GM04504 (cell line): ENCODE measurements around the gene GANC.
"Not testable (repeated sequence)": the region's sequence is repeated elsewhere in the genome, so short reads cannot be mapped to it uniquely, and the experiment has no call there.

Source experiments
- DNase-seq: peaks from one replicate; pipeline ENCODE4 v3.0.0-alpha.2; 2012; ENCODE audit warnings: low read depth

GANC gene

DNA sequence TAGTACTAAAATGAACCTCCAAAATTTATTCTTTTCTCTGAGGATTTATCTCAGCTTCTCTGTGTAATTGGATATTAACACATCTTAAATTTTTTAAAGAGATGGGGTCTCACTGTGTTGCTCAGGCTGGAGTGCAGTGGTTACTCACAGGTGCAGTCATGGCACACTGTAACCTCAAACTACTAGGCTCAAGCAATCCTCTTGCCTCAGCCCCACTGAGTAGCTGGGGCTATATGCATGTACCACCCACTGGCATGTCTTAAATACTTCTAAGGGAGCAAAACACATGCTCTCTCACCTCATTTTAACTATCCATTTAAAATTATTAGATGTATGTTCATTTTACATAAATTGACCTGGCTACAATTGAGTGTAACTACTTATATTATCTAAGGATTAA, 11.6 kb downstream of the GANC start:
- no peak for DNase-seq

DNA sequence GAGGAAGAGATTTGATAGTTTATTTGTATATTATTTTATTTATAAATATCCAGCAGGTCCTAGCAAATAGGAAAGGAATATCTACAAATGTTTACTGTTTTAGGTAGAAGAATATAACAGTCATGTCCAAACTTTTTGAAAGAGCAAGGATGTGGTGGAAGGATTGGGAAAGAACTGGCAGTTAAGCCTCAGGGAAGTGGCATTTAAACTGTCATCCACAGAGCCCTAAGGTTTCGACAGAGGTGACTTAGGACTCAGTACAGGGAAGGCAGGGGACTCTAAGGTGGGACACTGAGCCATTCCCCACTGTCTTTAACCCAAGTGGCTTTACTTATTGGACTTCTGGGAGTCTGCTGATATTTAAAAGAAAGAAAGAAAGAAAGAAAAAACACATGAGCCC, 12.0 kb downstream of the GANC start:
- DNase-seq, result no peak

DNA sequence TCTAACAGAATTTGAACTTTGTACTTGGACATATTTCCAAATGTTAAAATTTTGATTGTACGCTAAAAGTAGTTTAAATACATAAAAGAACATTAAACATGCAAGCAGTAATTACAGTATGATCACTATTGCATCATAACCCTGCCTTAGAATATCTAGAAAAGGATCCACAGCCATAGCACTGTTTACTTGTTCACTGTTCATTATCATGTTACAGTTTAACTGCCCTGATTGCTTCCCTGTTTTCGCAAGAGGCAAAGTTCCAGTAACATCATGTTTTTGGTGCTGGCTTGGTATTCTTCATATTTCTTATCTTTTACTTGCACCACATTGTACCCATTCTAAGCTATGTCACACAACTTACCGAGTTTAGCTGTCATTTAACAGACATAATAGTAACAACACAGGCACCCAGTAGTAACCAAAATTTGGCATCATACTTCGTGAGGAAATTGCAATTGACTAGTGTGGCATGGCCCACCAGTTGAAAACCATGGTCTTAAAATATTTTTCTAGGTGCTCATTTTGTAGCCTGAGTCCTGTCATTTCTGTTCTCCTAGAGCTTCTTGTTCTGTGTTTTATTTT, 13.5 kb downstream of the GANC start:
- no peak for DNase-seq

DNA sequence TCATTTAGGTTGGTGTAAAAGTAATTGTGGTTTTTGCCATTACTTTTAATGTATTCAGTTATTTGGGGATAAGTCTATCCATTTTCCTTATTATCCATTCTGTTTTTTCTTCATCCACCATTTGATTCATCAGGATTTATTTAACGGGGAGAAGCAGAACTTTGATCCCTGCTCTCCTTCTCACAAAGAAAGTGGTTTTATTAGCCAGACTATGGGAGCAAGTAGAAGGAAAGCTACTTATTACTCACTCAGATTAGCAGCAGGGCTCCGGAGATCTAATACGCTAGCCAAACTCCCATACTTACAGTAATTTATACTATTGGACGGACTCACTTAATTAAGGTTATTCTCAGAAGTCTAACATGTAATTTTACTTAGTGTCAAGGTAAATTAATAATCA, 14.9 kb downstream of the GANC start:
- no peak for DNase-seq

DNA sequence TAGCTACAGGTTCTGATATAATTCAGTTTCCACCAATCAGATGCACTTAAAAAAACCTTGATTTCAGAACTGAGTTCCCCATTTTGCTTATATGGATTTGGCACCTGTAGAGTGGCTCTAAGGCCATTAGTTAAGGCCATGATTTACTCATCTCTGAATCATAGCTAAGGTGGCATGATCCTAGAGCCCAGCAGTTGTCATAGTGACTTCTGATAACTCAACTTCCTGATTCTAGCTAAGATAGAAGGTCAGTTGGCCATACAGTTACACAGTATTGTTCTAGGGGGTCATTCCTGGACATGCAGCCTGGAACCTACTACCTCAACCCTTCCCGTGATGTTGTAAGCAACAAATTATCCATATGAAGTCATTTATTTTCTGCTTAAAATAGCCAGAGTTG, 16.2 kb downstream of the GANC start:
- no peak for DNase-seq

DNA sequence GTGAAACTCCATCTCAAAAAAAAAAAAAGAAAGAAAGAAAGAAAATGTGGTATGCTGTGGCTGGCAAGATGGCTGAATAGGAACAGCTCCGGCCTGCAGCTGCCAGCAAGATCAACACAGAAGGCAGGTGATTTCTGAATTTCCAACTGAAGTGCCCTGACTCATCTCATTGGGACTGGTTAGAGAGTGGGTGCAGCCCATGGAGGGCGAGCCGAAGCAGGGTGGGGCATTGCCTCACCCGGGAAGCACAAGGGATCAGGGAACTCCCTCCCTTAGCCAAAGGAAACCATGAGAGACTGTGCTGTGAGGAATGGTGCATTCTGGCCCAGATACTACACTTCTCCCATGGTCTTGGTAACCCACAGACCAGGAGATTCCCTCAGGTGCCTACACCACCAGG, 28.0 kb downstream of the GANC start:
- not testable (repeated sequence) for DNase-seq

DNA sequence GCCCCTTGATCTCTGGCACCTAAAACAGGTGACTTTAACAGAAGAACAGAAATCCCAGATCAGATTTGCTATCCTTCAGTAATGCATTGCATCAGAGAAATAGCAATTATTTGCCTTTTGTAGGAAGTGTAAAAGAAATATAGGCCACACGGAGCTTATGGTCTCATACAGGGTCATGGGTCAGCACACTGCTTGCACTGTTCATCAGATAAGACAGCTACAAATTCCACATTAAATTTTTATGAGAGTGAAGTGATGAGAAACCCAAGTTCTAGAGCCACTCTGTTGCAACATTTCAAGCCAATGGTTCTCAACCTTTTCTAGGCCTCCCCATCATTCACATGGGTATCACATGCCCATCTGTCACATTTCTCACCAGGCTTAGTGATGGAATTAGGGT, 33.7 kb downstream of the GANC start:
- DNase-seq, result no peak

DNA sequence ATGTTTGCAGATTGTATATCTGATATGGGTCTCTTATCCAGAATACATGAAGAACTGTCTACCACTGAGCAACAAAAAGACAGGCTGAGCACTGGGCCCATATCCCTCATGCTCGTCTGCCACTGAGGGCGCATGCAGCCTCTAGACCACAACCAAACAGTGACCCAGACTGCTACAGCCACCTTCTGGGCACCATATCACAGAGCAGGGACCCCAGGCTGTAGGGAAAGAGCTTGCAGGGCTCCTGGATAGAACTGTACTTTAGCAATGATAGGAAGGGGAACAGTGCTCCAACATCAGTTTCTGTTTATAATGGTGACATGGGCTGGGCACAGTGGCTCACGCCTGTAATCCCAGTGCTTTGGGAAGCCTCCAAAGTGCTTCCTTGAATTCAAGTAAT, 40.5 kb downstream of the GANC start:
- no peak for DNase-seq

DNA sequence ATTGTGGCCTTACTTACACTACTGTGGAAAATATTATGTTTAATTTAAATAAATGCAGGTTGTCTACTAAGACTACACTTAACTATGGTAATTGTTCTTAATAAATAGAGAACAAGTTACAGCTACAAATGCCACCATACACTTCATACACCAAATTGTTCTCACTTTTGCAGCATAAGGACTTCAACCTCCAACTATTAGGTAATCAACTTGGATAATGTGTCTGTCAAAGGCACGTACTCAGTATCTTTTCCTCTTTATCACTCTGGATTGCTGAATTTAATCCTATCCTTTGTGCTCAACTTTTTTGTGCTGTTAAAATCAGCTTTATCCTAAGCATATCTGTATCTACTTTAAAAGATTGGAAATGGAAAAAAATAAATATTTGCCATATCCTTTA, 41.8 kb downstream of the GANC start:
- no peak for DNase-seq

DNA sequence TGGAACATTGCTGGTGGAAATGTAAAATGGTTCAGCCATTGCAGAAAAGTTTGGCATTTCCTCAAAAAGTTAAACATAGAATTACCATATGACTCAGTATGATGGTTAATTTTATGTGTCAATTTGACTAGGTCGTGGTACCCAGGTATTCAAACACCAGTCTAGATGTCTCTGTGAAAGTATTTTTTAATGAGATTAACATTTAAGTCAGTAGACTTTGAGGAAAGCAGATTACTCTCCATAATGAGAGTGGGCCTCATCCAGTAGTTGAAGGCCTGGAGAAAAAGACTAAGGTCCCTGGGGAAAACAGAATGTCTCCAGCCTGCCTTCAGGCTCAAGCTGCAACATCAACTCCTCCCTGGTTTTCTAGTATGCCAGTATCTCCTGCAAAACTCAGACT, 42.5 kb downstream of the GANC start:
- no peak for DNase-seq

DNA sequence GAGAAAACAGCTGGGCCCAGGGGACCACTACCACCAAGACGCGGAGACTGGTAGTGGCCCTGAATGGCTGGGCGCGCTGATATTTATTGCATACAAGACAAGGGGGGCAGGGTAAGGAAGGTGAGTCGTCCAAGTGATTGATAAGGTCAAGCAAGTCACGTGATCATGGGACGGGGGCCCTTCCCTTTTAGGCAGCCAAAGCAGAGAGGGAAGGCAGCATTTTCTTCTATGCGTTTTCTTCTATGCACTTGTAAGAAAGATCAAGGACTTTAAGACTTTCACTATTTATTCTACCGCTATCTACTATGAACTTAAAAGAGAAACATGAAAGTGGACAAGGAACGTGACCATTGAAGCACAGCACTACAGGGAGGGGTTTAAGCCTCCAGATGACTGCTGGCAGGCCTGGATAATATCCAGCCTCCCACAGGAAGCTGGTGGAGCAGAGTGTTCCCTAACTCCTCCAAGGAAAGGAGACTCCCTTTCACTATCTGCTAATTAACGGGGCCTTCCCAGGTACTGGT, 43.3 kb downstream of the GANC start:
- not testable (repeated sequence) for DNase-seq

DNA sequence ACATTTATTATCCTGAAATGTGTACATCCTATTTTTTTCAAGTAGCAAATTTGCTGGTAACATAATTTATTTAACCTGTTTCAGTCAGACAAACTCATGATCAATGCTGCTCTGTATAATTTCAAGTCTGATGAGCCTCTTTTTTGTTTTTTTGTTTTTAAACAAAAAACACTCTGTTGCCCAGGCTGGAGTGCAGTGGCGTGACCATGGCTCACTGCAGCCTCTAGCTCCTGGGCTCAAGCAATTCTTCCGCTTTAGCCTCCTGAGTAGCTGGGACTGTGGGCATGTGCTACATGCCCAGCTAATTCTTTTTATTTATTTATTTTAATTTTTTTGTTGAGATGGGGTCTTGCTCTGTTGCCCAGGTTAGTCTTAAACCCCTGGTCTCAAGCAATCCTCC, 46.2 kb downstream of the GANC start:
- no peak for DNase-seq

DNA sequence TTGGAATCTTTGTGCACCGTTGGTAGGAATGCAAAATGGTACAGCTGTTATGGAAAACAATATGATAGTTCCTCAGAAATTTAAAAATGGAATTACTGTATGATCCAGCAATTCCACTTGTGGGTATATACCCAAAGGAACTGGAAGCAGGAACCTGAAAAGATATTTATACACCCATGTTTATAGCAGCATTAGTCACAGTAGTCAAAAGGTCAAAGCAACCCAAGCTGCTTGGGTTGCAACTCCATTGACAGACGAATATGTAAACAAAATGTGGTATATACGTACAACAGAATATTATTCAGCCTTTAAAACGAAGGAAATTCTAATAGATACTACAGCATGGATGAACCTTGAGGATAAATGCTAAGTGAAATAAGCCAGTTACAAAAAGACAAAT, 51.3 kb downstream of the GANC start:
- DNase-seq, result no peak

DNA sequence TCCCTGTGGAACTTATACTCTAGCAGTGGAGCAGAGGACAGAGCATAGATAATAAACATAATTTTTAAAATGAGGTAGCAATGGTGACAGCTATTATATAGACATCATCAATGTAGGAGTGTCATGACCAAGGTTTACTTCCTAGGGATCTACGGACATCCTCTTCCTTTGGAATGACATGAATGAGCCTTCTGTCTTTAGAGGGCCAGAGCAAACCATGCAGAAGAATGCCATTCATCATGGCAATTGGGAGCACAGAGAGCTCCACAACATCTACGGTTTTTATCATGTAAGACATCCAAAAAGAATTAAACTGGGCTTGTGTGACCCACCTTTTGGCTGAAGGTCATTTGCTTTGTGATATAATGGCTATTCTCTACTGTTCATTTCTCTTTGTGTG, 56.2 kb downstream of the GANC start:
- no peak for DNase-seq

DNA sequence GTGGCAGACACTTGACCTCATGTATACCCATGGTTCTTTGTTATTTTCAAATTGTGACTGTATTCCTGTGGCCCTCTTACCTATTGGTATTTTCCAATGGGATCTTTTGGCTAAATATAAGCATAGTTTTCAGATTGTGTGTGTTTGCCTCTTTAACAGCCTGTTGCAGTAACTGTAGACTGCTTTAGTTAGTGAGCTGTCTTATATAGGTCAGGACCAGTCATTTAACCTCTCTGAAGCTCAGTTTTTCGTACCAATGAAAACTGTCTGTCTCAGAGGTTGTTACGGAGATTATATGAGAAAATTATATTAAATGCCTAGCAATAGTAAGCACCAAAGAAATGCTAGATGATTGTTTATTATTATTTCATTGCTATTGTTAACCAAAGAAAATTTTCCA, 57.0 kb downstream of the GANC start:
- no peak for DNase-seq

DNA sequence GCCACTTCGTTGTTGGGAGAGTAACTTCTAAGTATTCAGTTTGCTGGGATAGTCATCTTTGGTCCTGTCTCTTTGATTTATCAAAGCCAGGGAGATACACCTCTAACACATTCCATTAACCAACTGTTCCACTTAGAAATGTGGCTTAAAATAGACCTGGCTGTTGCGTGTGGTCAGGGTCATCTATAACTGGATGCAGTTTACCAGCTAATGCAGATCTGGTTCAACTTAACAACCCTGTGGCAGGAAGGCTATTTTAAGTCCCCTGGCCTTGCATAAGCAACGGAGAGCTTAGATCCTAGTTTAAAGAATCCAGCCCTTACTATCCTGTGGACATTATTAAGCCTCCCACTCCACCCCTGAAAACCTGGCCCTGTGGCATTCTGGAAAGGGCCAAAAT, 58.2 kb downstream of the GANC start:
- DNase-seq, result no peak

DNA sequence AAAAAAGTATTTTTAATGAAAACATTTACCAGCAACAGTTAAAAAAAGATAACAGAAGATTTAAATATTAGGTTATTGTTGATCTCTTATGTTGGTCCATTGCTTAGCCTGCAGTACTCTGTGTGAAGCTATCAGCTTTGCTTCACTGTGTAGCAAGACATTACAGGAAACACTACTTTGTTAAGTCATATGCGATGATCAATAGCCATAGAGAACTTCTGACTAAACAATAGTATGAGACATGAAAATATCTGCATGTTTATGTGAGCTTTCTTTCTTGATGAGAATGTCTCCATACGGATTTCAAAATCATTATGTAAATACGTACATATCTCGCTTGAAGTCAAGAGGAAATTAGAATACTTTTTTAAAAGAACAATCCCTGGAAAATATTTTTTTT, 59.3 kb downstream of the GANC start:
- DNase-seq, result no peak

DNA sequence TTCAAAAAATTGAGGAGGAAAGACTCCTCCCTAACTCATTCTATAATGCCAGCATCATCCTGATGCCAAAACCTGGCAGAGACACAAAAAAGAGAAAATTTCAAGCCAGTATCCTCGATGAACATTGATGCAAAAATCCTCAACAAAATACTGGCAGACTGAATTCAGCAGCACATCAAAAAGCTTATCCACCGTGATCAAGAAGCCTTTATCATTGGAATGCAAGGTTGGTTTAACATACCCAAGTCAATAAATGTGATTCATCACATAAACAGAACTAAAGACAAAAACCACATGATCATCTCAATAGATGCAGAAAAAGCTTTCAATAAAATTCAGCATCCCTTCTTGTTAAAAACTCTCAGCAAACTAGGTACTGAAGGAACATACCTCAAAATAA, 62.1 kb downstream of the GANC start:
- DNase-seq, result no peak

DNA sequence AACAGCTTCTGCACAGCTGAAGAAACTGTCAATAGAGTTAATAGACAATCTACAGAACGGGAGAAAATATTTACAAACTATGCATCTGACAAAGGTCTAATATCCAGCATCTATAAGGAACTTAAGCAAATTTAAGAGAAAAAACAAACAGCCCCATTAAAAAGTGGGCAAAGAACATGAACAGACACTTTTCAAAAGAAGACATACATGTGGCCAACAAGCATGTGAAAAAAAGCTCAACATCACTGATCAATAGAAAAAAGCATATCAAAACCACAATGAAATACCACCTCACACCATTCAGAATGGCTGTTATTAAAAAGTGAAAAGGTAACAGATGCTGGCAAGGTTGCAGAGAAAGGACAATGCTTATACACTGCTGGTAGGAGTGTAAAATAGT, 63.6 kb downstream of the GANC start:
- not testable (repeated sequence) for DNase-seq

DNA sequence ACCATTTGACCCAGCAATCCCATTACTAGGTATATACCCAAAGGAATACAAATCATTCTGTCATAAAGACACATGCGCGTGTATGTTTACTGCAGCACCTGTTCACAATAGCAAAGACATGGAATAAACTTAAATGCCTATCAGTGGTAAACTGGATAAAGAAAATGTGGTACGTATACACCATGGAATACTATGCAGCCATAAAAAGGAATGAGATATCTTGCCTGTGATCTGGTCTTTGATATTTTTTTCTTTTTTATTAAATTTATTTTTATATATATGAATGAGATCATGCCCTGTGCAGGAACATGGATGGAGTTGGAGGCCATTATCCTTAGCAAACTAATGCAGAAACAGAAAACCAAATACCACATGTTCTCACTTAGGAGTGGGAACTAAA, 64.1 kb downstream of the GANC start:
- DNase-seq, result not testable (repeated sequence)

DNA sequence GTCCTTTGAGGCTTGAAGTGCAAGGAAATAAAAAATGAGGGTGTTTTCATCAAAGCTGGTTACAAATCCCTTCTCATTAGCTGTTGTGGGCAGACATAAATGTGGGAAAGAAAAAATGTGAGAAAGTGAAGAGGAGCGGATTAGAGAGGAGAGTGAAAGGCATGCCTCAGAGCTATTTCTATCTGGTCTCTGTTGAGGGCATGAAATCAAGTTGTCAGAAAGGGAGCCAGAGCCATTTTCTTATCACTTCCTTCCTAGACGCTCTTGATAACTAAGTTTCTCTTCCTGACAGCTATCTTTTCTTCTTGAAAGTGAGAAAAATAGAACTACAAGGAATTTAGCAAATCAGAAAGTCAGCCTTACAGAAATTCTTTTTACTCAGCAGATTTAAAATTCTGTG, 65.5 kb downstream of the GANC start:
- no peak for DNase-seq

DNA sequence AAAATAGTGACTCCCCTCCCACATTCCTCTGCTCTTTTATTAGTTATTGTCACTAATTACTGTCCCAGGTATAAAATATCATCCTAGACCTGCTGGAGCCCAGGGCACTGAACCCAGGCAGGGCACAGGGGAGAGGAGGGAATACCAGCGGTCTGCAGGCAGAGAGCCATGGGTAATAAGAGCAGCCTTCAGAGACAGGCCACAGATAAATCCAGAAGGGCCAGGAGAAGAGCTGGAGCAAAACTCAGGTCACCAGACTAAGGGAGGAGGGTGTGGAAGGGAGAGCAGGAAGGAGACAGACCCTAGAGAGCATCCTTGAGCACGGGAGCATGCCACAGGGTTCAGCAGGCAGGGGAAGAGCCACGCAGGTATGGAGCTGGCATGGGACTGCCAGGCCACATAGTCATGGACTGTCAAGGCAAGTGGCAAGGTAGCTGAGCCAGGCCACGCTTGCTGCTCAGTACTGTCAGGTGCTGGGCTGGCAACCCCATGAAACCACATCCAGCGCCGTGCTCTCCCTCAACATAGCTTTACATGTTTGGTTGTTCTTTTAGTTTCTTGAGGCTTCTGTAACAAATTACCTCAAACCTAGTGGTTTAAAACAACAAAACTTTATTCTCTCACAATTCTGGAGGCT, 70.7 kb downstream of the GANC start:
- no peak for DNase-seq

DNA sequence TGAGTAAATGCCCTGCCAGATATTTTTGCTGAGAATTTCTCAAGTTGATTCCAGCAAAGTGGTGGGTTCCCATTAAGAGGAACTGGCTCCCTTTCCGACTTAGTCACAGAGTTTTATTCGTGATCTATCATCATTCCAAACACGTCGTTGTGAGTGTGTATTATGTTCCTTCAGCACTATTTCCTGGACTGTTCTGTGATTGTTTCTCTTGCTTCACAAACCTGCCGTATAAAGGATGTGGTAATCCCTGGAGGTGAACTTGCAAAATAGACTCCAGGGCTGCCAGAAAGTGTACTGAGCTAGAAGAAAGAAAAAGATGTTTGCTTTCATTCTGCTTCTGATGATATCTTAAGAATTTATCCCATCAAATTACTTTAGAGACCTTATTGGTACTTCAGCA, 71.8 kb downstream of the GANC start:
- DNase-seq, result peak; percentile 66

DNA sequence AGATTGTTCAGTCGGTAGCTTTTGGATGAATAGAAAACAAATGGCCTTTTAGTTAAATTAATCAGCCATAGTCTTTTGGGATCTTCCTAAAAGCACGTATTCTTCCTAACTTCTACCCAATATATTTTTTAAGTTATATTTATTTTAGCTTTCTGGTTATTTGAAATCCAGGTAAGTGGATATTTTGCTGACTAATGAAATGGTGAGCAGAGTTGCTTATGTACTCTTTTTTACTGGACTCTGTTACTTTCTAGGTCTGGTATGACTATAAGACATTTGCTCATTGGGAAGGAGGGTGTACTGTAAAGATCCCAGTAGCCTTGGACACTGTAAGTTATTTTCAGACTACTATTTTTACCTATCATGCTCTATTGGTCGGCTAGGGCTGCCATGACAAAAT, 72.5 kb downstream of the GANC start:
- no peak for DNase-seq
